PC-3 (cell line): Measurements from ENCODE around the gene DAPK1. TPM values are rescaled to one million over a fixed set of nuclear protein-coding genes. Genes with fewer than 3 reads are reported as not detected.

ENCODE experiments used
- ATAC-seq: fragments of 200-7000 bp; cut with Tn5 transposase; 2 replicates; pipeline ENCODE4 v1.9.1; 2020; ENCODE audit warnings: mild to moderate bottlenecking, moderate library complexity
- BruUV-seq: library from RNA; stranded (reverse); fragments of 400-500 nt; replicated peaks from 2 replicates; lab custom pipeline; 2021; lab: Mats Ljungman, UMichigan
- CTCF ChIA-PET: fragments of 300-600 bp; sonication (Branson Sonifier 250); formaldehyde crosslinking; loops from one replicate; lab custom pipeline; 2022; ENCODE audit warnings: antibody characterized with exemption; lab: Charles Lee
- POLR2A ChIA-PET: fragments of 300-600 bp; sonication (Branson Sonifier 250); formaldehyde crosslinking; loops from one replicate; lab custom pipeline; 2022; ENCODE audit warnings: antibody characterized with exemption; ENCODE audit not compliant: unreplicated experiment; lab: Charles Lee
- DNase-seq: peaks from one replicate; pipeline ENCODE4 v3.0.0-alpha.2; 2015
- H2AFZ ChIP-seq: fragments of 300-600 bp; sonication (generic); 2 replicates; pipeline ENCODE4 v1.6.0; 2016; ENCODE audit warnings: antibody characterized with exemption, low read length
- H3F3A ChIP-seq: fragments of 300-600 bp; sonication (generic); one replicate; pipeline ENCODE4 v1.6.0; 2017; ENCODE audit warnings: antibody characterized with exemption, low read length, control low read depth, mild to moderate bottlenecking; ENCODE audit not compliant: unreplicated experiment
- H3K27ac ChIP-seq: fragments of 300-600 bp; sonication (generic); 2 replicates; pipeline ENCODE4 v1.5.1; 2016; ENCODE audit warnings: mild to moderate bottlenecking, low read length
- H3K27me3 ChIP-seq: fragments of 300-600 bp; sonication (generic); 2 replicates; pipeline ENCODE4 v1.6.1; 2016; ENCODE audit warnings: low read length, mixed read lengths
- H3K36me3 ChIP-seq: fragments of 300-600 bp; sonication (generic); 2 replicates; pipeline ENCODE4 v1.6.1; 2016; ENCODE audit warnings: low read depth, mixed run types, low read length, mixed read lengths
- H3K4me1 ChIP-seq: fragments of 300-600 bp; sonication (generic); 2 replicates; pipeline ENCODE4 v1.5.1; 2016; ENCODE audit warnings: low read length; ENCODE audit not compliant: insufficient read depth
- H3K4me2 ChIP-seq: fragments of 300-600 bp; sonication (generic); 2 replicates; pipeline ENCODE4 v1.6.0; 2016; ENCODE audit warnings: low read length
- H3K4me3 ChIP-seq: fragments of 300-600 bp; sonication (generic); 2 replicates; pipeline ENCODE4 v1.5.1; 2016; ENCODE audit warnings: mild to moderate bottlenecking, low read length, mixed read lengths
- H3K79me2 ChIP-seq: fragments of 300-600 bp; sonication (generic); 2 replicates; pipeline ENCODE4 v1.6.1; 2017; ENCODE audit warnings: low read length, mixed read lengths
- H3K9ac ChIP-seq: fragments of 300-600 bp; sonication (generic); 2 replicates; pipeline ENCODE4 v1.6.0; 2016; ENCODE audit warnings: mild to moderate bottlenecking, low read length
- H3K9me2 ChIP-seq: fragments of 300-600 bp; sonication (generic); replicated peaks from 2 replicates; pipeline ENCODE4 v1.6.1; 2016; ENCODE audit warnings: mixed run types, low read length, mixed read lengths
- H3K9me3 ChIP-seq: fragments of 300-600 bp; sonication (generic); 2 replicates; pipeline ENCODE4 v1.6.1; 2016; ENCODE audit warnings: low read length, mixed read lengths
- H4K20me1 ChIP-seq: fragments of 300-600 bp; sonication (generic); 2 replicates; pipeline ENCODE4 v1.6.1; 2016; ENCODE audit warnings: low read length, mixed read lengths
- CTCF ChIP-seq: fragments of 300-600 bp; sonication (generic); conservative IDR thresholded peaks from 2 replicates; pipeline ENCODE4 v1.5.1; 2017; ENCODE audit warnings: antibody characterized with exemption, low read depth, mild to moderate bottlenecking, low read length
- EZH2 ChIP-seq: fragments of 300-600 bp; sonication (generic); IDR thresholded peaks from one replicate; pipeline ENCODE4 v1.6.1; 2017; ENCODE audit warnings: antibody characterized with exemption, mild to moderate bottlenecking, low read length; ENCODE audit not compliant: unreplicated experiment
- EZH2phosphoT487 ChIP-seq: fragments of 300-600 bp; sonication (generic); IDR thresholded peaks from 2 replicates; pipeline ENCODE4 v1.6.1; 2018; ENCODE audit warnings: mild to moderate bottlenecking, antibody characterized with exemption, low read length, borderline replicate concordance
- intact Hi-C: fragments of 100-400 bp; cut with micrococcal nuclease; formaldehyde crosslinking; loops from 2 replicates; pipeline ENCODE4 v1.9.0; 2023
- total RNA-seq: library from RNA; depleted of rRNA; stranded (reverse); fragments of >200 nt; gene quantifications from 2 replicates; pipeline ENCODE4 v1.2.3, GENCODE V29; 2014

The DAPK1 gene
- total RNA-seq, 1 experiment from 2014 or later = not detected

GRCh38 chr9:87610200-87611155, 112.8 kb downstream of the DAPK1 start:
- no peak for ATAC-seq
- H4K20me1 ChIP-seq = no peaks in the 10 kb centered on the region
- H3K79me2 ChIP-seq = no peaks in the 10 kb centered on the region
- no peaks in the 10 kb centered on the region for H3K4me1 ChIP-seq
- no peak for TF ChIP-seq EZH2
- no peak for TF ChIP-seq EZH2phosphoT487
- no peak for TF ChIP-seq CTCF
- H3K9me3 ChIP-seq = no peaks in the 10 kb centered on the region
- H3K27ac ChIP-seq = no peak overlapping the region
- ChIA-PET CTCF (no interaction called here), POLR2A (no interaction called here)
- H3K9ac ChIP-seq = no peak overlapping the region
- H3K4me3 ChIP-seq = no peak overlapping the region
- intact Hi-C loops = no loop called here
- H2AFZ ChIP-seq = no peak overlapping the region
- peaks cover 58% of the 10 kb centered on the region for H3K27me3 ChIP-seq
- no peaks in the 10 kb centered on the region for H3K36me3 ChIP-seq
- no peak overlapping the region for H3K4me2 ChIP-seq
- no peak for DNase-seq
- no peaks in the 10 kb centered on the region for H3K9me2 ChIP-seq
- H3F3A ChIP-seq = no peaks in the 10 kb centered on the region
- BruUV-seq = no TSS peak

DNA sequence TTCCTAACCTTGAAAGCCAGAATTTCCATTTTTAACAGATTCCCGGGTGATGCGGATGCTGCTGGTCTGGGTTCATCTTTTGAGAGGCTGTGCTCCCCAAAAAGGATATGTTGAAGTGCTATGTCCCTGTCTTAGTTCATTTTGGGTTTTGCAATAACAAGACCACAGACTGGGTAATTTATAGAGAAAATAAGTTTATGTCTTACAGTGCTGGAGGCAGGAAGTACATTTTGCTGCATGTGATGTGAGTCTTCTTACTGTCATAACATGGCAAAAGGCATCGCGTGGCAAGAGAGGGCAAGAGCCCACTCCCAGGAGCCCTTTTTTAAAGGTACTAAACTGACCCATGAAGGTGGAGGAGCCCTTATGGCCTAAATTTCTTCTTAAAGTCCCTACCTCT, 114.1 kb downstream of the DAPK1 start:
- Histone ChIP-seq H3K36me3 (no peaks in the 10 kb centered on the region), H3K4me2 (no peak overlapping the region), H2AFZ (no peak overlapping the region), H3K4me3 (no peak overlapping the region), H3K27me3 (peaks cover 58% of the 10 kb centered on the region), H3K4me1 (no peaks in the 10 kb centered on the region), H3K9me2 (no peaks in the 10 kb centered on the region), H3F3A (no peaks in the 10 kb centered on the region), H3K79me2 (no peaks in the 10 kb centered on the region), H3K9me3 (no peaks in the 10 kb centered on the region), H4K20me1 (no peaks in the 10 kb centered on the region), H3K9ac (no peak overlapping the region), H3K27ac (no peak overlapping the region)
- no peak for DNase-seq
- TF ChIP-seq EZH2phosphoT487 (no peak), EZH2 (no peak)
- ChIA-PET CTCF (no interaction called here), POLR2A (no interaction called here)
- no TSS peak for BruUV-seq
- intact Hi-C loops = no loop called here
- ATAC-seq = no peak

GRCh38 chr9:87612536-87612935, 114.9 kb downstream of the DAPK1 start:
- Histone ChIP-seq H3K9ac (no peak overlapping the region), H3K36me3 (no peaks in the 10 kb centered on the region), H3K9me3 (no peaks in the 10 kb centered on the region), H3F3A (no peaks in the 10 kb centered on the region), H3K79me2 (no peaks in the 10 kb centered on the region), H3K9me2 (no peaks in the 10 kb centered on the region), H3K27ac (no peak overlapping the region), H3K4me2 (no peak overlapping the region), H4K20me1 (no peaks in the 10 kb centered on the region), H3K27me3 (peaks cover 58% of the 10 kb centered on the region), H3K4me3 (no peak overlapping the region), H3K4me1 (no peaks in the 10 kb centered on the region), H2AFZ (no peak overlapping the region)
- TF ChIP-seq CTCF (no peak), EZH2 (no peak), EZH2phosphoT487 (no peak)
- ATAC-seq = no peak
- intact Hi-C loops = no loop called here
- no peak for DNase-seq
- no TSS peak for BruUV-seq
- CTCF ChIA-PET = no interaction called here
- POLR2A ChIA-PET = no interaction called here
